Heart left ventricle (tissue), 13 donors: ENCODE results near the gene PAX6.

Experiments
- POLR2A ChIP-seq, 2 donors: fragments of 450-650 bp; IDR thresholded peaks; one replicate each; pipeline ENCODE4 v1.6.1; 2017; ENCODE audit warnings: antibody characterized with exemption in 2 of 2, mild to moderate bottlenecking in 2 of 2, moderate library complexity in 2 of 2
- TF ChIP-seq, protein P1 (sequence below), 12 donors: fragments of 200-600 bp; sonication (generic) in 4 of 12; IDR thresholded peaks; one replicate each; pipeline versions ENCODE4 v1.5.0 to v1.8.0; 2018 to 2022; ENCODE audit warnings: antibody characterized with exemption in 12 of 12, mild to moderate bottlenecking in 5 of 12
- donor health status: ischemic (EF 13 %, LVEDD 7.1; RV severe dilation, severe dysfunction).
- donor health status: DM: no; HTN: yes; CAD: no.
- donor health status: DM: no; HTN: no; CAD: no.
- donor health status: ischemic (EF 25% LVEDD 6.9; RV normal size, moderate dysfunction).
- donor health status: ischemic (EF 25% LVEDD 5.7; RV mildly dilated, moderate dysfunction).
- donor health status: ischemic (EF 35%, LVEDD 5.7; RV mildly dilated, moderate dysfunction).
- donor health status: nonischemic (EF 11% LVEDD 7.7; RV severe dilation, severe dysfunction).
- donor health status: DM: yes; HTN: yes; CAD: no.
- donor health status: PGD.
- donor health status: ischemic (EF 29% LVEDD 5.4; RV normal size, mild dysfunction).
- donor health status: nonischemic (EF 23%, LVEDD 6.1; RV moderate dilation, normal function).

GRCh38 chr11:31800398-31801265 lies 10.5 kb downstream of the PAX6 start:
- TF ChIP-seq, protein P1, sequence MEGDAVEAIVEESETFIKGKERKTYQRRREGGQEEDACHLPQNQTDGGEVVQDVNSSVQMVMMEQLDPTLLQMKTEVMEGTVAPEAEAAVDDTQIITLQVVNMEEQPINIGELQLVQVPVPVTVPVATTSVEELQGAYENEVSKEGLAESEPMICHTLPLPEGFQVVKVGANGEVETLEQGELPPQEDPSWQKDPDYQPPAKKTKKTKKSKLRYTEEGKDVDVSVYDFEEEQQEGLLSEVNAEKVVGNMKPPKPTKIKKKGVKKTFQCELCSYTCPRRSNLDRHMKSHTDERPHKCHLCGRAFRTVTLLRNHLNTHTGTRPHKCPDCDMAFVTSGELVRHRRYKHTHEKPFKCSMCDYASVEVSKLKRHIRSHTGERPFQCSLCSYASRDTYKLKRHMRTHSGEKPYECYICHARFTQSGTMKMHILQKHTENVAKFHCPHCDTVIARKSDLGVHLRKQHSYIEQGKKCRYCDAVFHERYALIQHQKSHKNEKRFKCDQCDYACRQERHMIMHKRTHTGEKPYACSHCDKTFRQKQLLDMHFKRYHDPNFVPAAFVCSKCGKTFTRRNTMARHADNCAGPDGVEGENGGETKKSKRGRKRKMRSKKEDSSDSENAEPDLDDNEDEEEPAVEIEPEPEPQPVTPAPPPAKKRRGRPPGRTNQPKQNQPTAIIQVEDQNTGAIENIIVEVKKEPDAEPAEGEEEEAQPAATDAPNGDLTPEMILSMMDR (IDR thresholded peaks at IDR 0.05): no peak
- TF ChIP-seq POLR2A (IDR thresholded peaks at IDR 0.05): no peak
